Uterus (tissue), 4 donors: ENCODE data around the gene ADK. TPM values are rescaled to one million over a fixed set of nuclear protein-coding genes. Genes with fewer than 3 reads are reported as not detected.

ENCODE experiments used
- DNase-seq, 2 donors: peaks; one replicate each; pipeline ENCODE4 v3.0.0-alpha.2; 2019 to 2020
- H3K27ac ChIP-seq, 2 donors: fragments of 200-600 bp; sonication (generic); 1 replicate in 1 of 2; 2 replicates in 1 of 2; pipeline ENCODE4 v1.5.1; 2016 to 2018
- H3K27me3 ChIP-seq, 2 donors: fragments of 200-600 bp; sonication (generic); one replicate each; pipeline ENCODE4 v1.5.1; 2018 to 2019; ENCODE audit warnings: control low read depth in 1 of 2
- H3K36me3 ChIP-seq, 2 donors: fragments of 200-600 bp; sonication (generic); one replicate each; pipeline ENCODE4 v1.5.1; 2019; ENCODE audit warnings: control low read depth in 1 of 2
- H3K4me1 ChIP-seq, 2 donors: fragments of 200-600 bp; sonication (generic); one replicate each; pipeline ENCODE4 v1.5.1; 2018 to 2019; ENCODE audit warnings: control low read depth in 1 of 2
- H3K4me3 ChIP-seq, 2 donors: fragments of 200-600 bp; sonication (generic); 1 replicate in 1 of 2; 2 replicates in 1 of 2; pipeline ENCODE4 v1.5.1; 2018 to 2019; ENCODE audit warnings: mild to moderate bottlenecking in 1 of 2
- H3K9me3 ChIP-seq, 2 donors: fragments of 200-600 bp; sonication (generic); one replicate each; pipeline ENCODE4 v1.5.1; 2019; ENCODE audit warnings: control low read depth in 1 of 2
- CTCF ChIP-seq, 4 experiments: fragments of 200-600 bp in 2 of 4; fragments of 450-650 bp in 2 of 4; sonication (generic) in 2 of 4; IDR thresholded peaks; one replicate each; pipeline ENCODE4 v1.5.1; 2016 to 2019; ENCODE audit warnings: antibody characterized with exemption in 4 of 4, mild to moderate bottlenecking in 2 of 4, moderate library complexity in 1 of 4
- POLR2A ChIP-seq, 2 donors: fragments of 450-650 bp; IDR thresholded peaks; one replicate each; pipeline ENCODE4 v1.6.1; 2016; ENCODE audit warnings: antibody characterized with exemption in 2 of 2, mild to moderate bottlenecking in 1 of 2, moderate library complexity in 1 of 2
- intact Hi-C: fragments of 100-400 bp; cut with DNase I; formaldehyde crosslinking; loops from one replicate; pipeline ENCODE4 v1.15.1; 2023; ENCODE audit warnings: low total_unique reads
- total RNA-seq, 4 donors: library from RNA; depleted of rRNA in 3 of 4; stranded (reverse); fragments of >200 nt in 3 of 4; gene quantifications; one replicate each; pipeline versions ENCODE4 v1.1.0 to v1.2.4, GENCODE V29; 2014 to 2023
- donor health status: DM: yes; HTN: yes; CAD: no.

ADK gene
- total RNA-seq, 4 donors from 2014 or later, result 12.6 to 41.1 (median 19.0) TPM

DNA sequence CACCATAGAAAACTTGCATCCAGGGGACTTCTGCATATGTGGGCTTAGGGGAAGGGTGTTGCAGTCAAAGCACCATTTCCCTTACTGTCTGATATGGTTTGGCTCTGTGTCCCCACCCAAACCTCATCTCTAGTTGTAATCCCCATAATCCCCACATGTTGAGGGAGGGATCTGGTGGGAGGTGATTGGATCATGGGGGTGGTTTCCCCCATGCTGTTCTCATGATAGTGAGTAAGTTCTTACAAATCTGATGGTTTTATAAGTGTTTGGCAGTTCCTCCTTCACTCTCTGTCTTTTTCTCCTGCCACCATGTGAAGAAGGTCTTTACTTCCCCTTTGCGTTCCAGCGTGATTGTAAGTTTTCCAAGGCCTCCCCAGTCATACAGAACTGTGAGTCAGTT is 177.4 kb downstream of the ADK start:
- Histone ChIP-seq H3K9me3 (no peaks in the 10 kb centered on the region), H3K27ac (no peak overlapping the region), H3K36me3 (no peaks in the 10 kb centered on the region), H3K4me1 (no peaks in the 10 kb centered on the region), H3K27me3 (no peaks in the 10 kb centered on the region), H3K4me3 (no peak overlapping the region)
- no peak for DNase-seq
- intact Hi-C loops, result no loop called here
- TF ChIP-seq POLR2A (IDR thresholded peaks at IDR 0.05) (no peak), CTCF (IDR thresholded peaks at IDR 0.05) (no peak)

DNA sequence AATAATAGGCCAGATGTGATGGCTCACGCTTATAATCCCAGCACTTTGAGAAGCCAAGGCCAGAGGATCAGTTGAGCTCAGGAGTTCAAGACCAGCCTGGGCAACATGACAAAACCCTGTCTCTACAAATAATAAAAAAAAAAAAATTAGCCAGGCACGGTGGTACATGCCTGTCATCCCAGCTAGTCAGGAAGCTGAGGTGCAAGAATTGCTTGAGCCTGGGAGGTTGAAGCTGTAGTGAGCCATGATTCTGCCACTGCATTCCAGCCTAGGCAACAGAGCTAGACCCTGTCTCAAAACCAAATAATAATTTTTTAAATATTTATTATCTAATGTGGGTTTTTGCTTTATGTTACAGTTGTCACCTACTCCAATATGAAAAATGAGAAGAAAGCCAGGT is 178.9 kb downstream of the ADK start:
- TF ChIP-seq POLR2A (IDR thresholded peaks at IDR 0.05) (no peak), CTCF (IDR thresholded peaks at IDR 0.05) (no peak)
- Histone ChIP-seq H3K27ac (no peak overlapping the region), H3K4me1 (no peaks in the 10 kb centered on the region), H3K36me3 (no peaks in the 10 kb centered on the region), H3K27me3 (no peaks in the 10 kb centered on the region), H3K9me3 (no peaks in the 10 kb centered on the region), H3K4me3 (no peak overlapping the region)
- intact Hi-C loops, result no loop called here
- no peak for DNase-seq

DNA sequence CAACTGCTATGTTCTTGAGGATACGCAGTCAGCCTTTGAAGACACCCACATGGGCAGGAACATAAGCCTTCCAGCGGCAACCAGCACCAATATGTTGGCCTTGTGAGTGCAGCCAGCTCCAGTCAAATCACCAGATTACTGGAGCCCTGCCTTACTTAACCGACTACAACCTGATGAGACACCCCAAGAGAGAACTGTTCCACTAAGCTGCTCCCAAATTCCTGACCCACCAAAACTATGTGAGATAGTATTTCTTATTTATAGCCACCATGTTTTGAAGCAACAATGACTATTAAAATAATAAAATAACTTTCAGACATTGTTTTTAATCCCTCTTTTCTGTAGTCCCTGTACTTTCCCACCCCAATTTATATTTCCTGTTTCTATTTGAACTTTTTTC is 179.6 kb downstream of the ADK start:
- Histone ChIP-seq H3K27ac (no peak overlapping the region), H3K9me3 (no peaks in the 10 kb centered on the region), H3K4me3 (no peak overlapping the region), H3K4me1 (no peaks in the 10 kb centered on the region), H3K27me3 (no peaks in the 10 kb centered on the region), H3K36me3 (no peaks in the 10 kb centered on the region)
- no peak for TF ChIP-seq CTCF (IDR thresholded peaks at IDR 0.05)
- TF ChIP-seq POLR2A (IDR thresholded peaks at IDR 0.05), result no peak
- intact Hi-C loops, result no loop called here
- DNase-seq, result no peak

DNA sequence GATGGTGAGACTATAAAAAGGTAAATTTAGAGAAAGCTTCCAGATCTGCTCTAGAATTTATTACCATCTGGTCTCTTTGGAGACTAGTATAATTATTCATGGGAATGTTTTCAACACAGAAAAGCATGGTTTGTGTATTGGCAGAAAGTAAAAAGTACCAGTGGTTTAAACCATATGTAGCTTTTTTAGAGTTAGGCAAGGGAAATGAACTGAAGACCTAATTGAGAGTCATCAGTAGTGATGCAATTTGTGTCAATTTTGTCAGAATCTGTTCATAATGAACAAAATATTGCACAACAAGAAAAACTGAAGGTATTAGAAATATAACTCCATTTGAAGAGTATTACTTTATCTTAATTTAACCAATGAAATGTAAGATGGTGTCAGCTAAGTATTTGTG is 181.4 kb downstream of the ADK start:
- Histone ChIP-seq H3K4me3 (no peak overlapping the region), H3K9me3 (no peaks in the 10 kb centered on the region), H3K36me3 (no peaks in the 10 kb centered on the region), H3K4me1 (no peaks in the 10 kb centered on the region), H3K27me3 (no peaks in the 10 kb centered on the region), H3K27ac (no peak overlapping the region)
- no peak for DNase-seq
- intact Hi-C loops, result no loop called here
- TF ChIP-seq CTCF (IDR thresholded peaks at IDR 0.05) (no peak), POLR2A (IDR thresholded peaks at IDR 0.05) (no peak)

DNA sequence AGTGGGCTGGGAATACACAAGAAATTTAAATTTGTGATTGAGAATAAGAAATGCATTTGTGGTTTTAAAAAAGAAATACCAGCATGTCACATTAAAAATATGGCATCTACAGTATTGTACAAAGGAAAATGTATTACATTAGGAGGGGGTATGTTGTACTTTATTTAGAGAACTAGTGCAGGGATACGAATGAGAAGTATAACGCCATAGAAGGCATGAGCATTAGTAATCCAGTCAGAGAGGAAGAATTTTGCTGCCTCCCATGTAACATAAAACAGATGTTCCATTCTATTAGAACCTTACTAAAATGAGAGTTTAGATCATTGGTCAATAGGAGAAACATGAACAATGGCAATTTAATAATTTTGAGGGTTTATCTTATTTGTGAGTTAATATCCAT is 182.2 kb downstream of the ADK start:
- no peak for DNase-seq
- Histone ChIP-seq H3K9me3 (no peaks in the 10 kb centered on the region), H3K4me1 (no peaks in the 10 kb centered on the region), H3K27me3 (no peaks in the 10 kb centered on the region), H3K27ac (no peak overlapping the region), H3K36me3 (no peaks in the 10 kb centered on the region), H3K4me3 (no peak overlapping the region)
- intact Hi-C loops, result no loop called here
- TF ChIP-seq CTCF (IDR thresholded peaks at IDR 0.05) (no peak), POLR2A (IDR thresholded peaks at IDR 0.05) (no peak)
